Chondrocyte (in vitro differentiated cells): ENCODE measurements around the gene UGT1A5. TPM values are rescaled to one million over a fixed set of nuclear protein-coding genes. Genes with fewer than 3 reads are reported as not detected.

ENCODE experiments used
- DNase-seq: peaks from one replicate; pipeline ENCODE4 v3.0.0; 2021; ENCODE audit warnings: mixed read lengths, low spot score
- H3K27ac Mint-ChIP-seq: one replicate; pipeline ENCODE4 v1.8.0; 2021; ENCODE audit warnings: mild to moderate bottlenecking, moderate library complexity, mixed read lengths; ENCODE audit not compliant: unreplicated experiment
- H3K27me3 Mint-ChIP-seq: 2 replicates; pipeline ENCODE4 v1.8.0; 2021; ENCODE audit warnings: low read depth, mixed read lengths
- H3K36me3 Mint-ChIP-seq: 2 replicates; pipeline ENCODE4 v1.8.0; 2021; ENCODE audit warnings: low read depth, mixed read lengths
- H3K4me1 Mint-ChIP-seq: 2 replicates; pipeline ENCODE4 v1.8.0; 2021; ENCODE audit warnings: low read depth, mild to moderate bottlenecking, mixed read lengths
- H3K4me3 Mint-ChIP-seq: one replicate; pipeline ENCODE4 v1.8.0; 2021; ENCODE audit warnings: mild to moderate bottlenecking, moderate library complexity, mixed read lengths; ENCODE audit not compliant: unreplicated experiment
- H3K9me3 Mint-ChIP-seq: 2 replicates; pipeline ENCODE4 v1.8.0; 2021; ENCODE audit warnings: low read depth, mixed read lengths
- total RNA-seq: library from RNA; stranded (reverse); gene quantifications from 3 replicates; pipeline ENCODE4 v1.2.1, GENCODE V29; 2021
- TF ChIP-seq, protein P1 (sequence below): fragments of 200-600 bp; sonication (generic); IDR thresholded peaks from 2 replicates; pipeline ENCODE4 v1.5.0; 2021; ENCODE audit warnings: antibody characterized with exemption, mild to moderate bottlenecking, moderate library complexity

Gene UGT1A5
- total RNA-seq, 1 donor from 2014 or later = not detected

GRCh38 chr2:233773854-233774253 is 61.1 kb downstream of the UGT1A5 start:
- no peak overlapping the region for H3K27ac Mint-ChIP-seq
- H3K4me3 Mint-ChIP-seq = no peak overlapping the region
- H3K4me1 Mint-ChIP-seq = no peaks in the 10 kb centered on the region
- H3K9me3 Mint-ChIP-seq = peaks cover 10% of the 10 kb centered on the region
- H3K27me3 Mint-ChIP-seq = peaks cover 16% of the 10 kb centered on the region
- no peak for DNase-seq
- peaks cover 6% of the 10 kb centered on the region for H3K36me3 Mint-ChIP-seq
- TF ChIP-seq, protein P1, sequence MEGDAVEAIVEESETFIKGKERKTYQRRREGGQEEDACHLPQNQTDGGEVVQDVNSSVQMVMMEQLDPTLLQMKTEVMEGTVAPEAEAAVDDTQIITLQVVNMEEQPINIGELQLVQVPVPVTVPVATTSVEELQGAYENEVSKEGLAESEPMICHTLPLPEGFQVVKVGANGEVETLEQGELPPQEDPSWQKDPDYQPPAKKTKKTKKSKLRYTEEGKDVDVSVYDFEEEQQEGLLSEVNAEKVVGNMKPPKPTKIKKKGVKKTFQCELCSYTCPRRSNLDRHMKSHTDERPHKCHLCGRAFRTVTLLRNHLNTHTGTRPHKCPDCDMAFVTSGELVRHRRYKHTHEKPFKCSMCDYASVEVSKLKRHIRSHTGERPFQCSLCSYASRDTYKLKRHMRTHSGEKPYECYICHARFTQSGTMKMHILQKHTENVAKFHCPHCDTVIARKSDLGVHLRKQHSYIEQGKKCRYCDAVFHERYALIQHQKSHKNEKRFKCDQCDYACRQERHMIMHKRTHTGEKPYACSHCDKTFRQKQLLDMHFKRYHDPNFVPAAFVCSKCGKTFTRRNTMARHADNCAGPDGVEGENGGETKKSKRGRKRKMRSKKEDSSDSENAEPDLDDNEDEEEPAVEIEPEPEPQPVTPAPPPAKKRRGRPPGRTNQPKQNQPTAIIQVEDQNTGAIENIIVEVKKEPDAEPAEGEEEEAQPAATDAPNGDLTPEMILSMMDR = no peak

DNA sequence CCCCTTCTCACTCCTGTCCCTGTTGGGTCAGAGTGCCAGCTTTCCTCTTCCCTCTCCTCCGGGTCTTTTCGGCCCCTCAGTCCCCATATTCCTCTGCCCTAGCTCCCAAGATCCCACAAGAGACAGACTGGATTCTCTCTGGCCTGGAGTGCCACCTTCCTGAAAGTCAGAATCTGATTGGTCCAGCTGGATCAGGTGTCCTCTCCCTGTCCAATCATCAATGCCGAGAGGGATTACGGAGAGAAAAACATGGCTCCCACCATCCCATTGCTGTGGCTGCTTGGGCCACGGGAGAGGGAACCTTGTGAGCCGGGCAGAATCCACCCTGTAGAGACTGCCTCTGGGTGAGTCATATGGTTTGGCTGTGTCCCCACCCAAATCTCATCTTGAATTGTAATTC is 62.7 kb downstream of the UGT1A5 start:
- no peak overlapping the region for H3K27ac Mint-ChIP-seq
- peaks cover 19% of the 10 kb centered on the region for H3K27me3 Mint-ChIP-seq
- peaks cover 10% of the 10 kb centered on the region for H3K9me3 Mint-ChIP-seq
- no peaks in the 10 kb centered on the region for H3K4me1 Mint-ChIP-seq
- H3K4me3 Mint-ChIP-seq = no peak overlapping the region
- peaks cover 6% of the 10 kb centered on the region for H3K36me3 Mint-ChIP-seq
- DNase-seq = no peak
- TF ChIP-seq, protein P1 = no peak

DNA sequence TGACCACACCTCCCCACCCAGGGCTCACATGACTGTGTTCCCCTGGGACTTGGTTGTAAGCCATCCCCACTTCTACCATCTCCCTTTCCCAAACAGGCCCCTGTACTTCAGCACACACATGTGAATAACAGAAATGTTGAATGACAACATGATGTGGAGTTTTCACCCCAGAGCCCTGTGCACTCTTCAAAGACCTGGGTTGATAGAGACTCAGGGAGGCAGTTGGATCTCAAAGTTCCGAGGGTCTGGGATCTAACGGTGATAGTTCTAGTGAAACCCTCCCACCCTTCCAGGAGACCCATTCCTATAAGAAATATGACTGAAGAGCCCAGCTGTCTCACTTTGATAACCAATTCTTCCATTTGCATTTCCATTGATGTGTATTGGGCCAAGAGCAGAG is 65.3 kb downstream of the UGT1A5 start, which contains the start of gene MROH2A:
MROH2A (plus strand) TSS at position 301 of the 400 bp plus-strand sequence. CDS start 1,029 bp downstream, outside the sequence.
- Mint-ChIP-seq H3K4me1 (no peaks in the 10 kb centered on the region), H3K27ac (no peak within 1 kb of the TSS), H3K4me3 (no peak within 1 kb of the TSS), H3K9me3 (peaks cover 27% of the 10 kb centered on the region), H3K27me3 (peaks cover 29% of the 10 kb centered on the region), H3K36me3 (peaks cover 10% of the 10 kb centered on the region)
- TF ChIP-seq, protein P1 = no peak
- DNase-seq = no peak

GRCh38 chr2:233779722-233780121 is 67.0 kb downstream of the UGT1A5 start:
- Mint-ChIP-seq H3K27ac (no peak overlapping the region), H3K4me3 (no peak overlapping the region), H3K27me3 (peaks cover 31% of the 10 kb centered on the region), H3K4me1 (no peaks in the 10 kb centered on the region), H3K9me3 (peaks cover 27% of the 10 kb centered on the region), H3K36me3 (peaks cover 10% of the 10 kb centered on the region)
- TF ChIP-seq, protein P1 = no peak
- DNase-seq = no peak

- no peak overlapping the region for H3K4me3 Mint-ChIP-seq
- H3K9me3 Mint-ChIP-seq = peaks cover 23% of the 10 kb centered on the region
- H3K27ac Mint-ChIP-seq = no peak overlapping the region
- H3K27me3 Mint-ChIP-seq = peaks cover 28% of the 10 kb centered on the region
- H3K4me1 Mint-ChIP-seq = no peaks in the 10 kb centered on the region
- TF ChIP-seq, protein P1 = no peak
- peaks cover 10% of the 10 kb centered on the region for H3K36me3 Mint-ChIP-seq
- DNase-seq = no peak
Measured at GRCh38 chr2:233780771-233781170, 68.1 kb downstream of the UGT1A5 start.
